Calu3 (cell line): Measurements from ENCODE around the gene HS3ST3A1. TPM values are rescaled to one million over a fixed set of nuclear protein-coding genes. Genes with fewer than 3 reads are reported as not detected.

Experiments
- BruUV-seq: library from RNA; stranded (reverse); fragments of 400-500 nt; replicated peaks from 2 replicates; lab custom pipeline; 2021; lab: Mats Ljungman, UMichigan
- CTCF ChIA-PET: fragments of 300-600 bp; sonication (Branson Sonifier 250); formaldehyde crosslinking; loops from one replicate; lab custom pipeline; 2022; ENCODE audit warnings: antibody characterized with exemption; lab: Charles Lee
- DNase-seq: peaks from one replicate; pipeline ENCODE4 v3.0.0; 2022
- H3K27ac Mint-ChIP-seq: one replicate; pipeline ENCODE4 v1.8.0; 2022; ENCODE audit warnings: mixed read lengths; ENCODE audit not compliant: unreplicated experiment
- H3K27me3 Mint-ChIP-seq: one replicate; pipeline ENCODE4 v1.8.0; 2022; ENCODE audit warnings: mixed read lengths; ENCODE audit not compliant: unreplicated experiment
- H3K36me3 Mint-ChIP-seq: one replicate; pipeline ENCODE4 v1.8.0; 2022; ENCODE audit warnings: mild to moderate bottlenecking, moderate library complexity, mixed read lengths; ENCODE audit not compliant: insufficient read depth, unreplicated experiment
- H3K4me1 Mint-ChIP-seq: one replicate; pipeline ENCODE4 v1.8.0; 2022; ENCODE audit warnings: mild to moderate bottlenecking, low read depth, mixed read lengths; ENCODE audit not compliant: unreplicated experiment
- H3K4me3 Mint-ChIP-seq: one replicate; pipeline ENCODE4 v1.8.0; 2022; ENCODE audit warnings: mild to moderate bottlenecking, low read depth, moderate library complexity, mixed read lengths; ENCODE audit not compliant: unreplicated experiment
- H3K9me3 Mint-ChIP-seq: one replicate; pipeline ENCODE4 v1.8.0; 2022; ENCODE audit warnings: low read depth, mixed read lengths; ENCODE audit not compliant: unreplicated experiment
- intact Hi-C: fragments of 100-400 bp; cut with micrococcal nuclease; formaldehyde crosslinking; loops from one replicate; pipeline ENCODE4 v1.10.0; 2022; ENCODE audit not compliant: unreplicated experiment
- total RNA-seq: library from RNA; stranded (reverse); gene quantifications from 2 replicates; pipeline ENCODE4 v1.2.3, GENCODE V29; 2022
- TF ChIP-seq, protein P1 (sequence below): fragments of 200-600 bp; IDR thresholded peaks from one replicate; pipeline ENCODE4 v1.8.0; 2022; ENCODE audit warnings: antibody characterized with exemption; ENCODE audit not compliant: unreplicated experiment

Gene HS3ST3A1
- total RNA-seq, 1 experiment from 2014 or later: not detected

DNA sequence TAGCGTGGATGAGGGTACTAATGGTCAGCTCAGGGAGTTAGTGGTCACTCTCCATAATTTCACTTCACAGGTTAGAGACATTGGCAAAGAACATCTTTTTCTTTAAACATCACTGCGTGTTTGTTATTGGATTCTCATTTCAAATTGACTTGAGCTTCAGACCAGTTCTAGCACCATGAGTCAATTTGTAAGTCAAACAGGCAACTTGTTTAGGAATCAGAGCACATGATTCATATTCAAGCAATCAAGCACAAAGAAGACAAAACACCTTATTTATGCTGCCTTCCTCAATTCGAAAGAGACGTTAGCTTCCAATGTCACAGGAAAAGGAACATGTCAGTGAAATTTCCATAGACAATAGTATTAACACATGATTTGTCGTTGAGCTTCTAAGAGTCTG is 62.3 kb downstream of the HS3ST3A1 start:
- H3K4me1 Mint-ChIP-seq: no peaks in the 10 kb centered on the region
- CTCF ChIA-PET: no interaction called here
- no peaks in the 10 kb centered on the region for H3K27me3 Mint-ChIP-seq
- intact Hi-C loops: no loop called here
- H3K4me3 Mint-ChIP-seq: no peak overlapping the region
- DNase-seq: no peak
- TF ChIP-seq, protein P1, sequence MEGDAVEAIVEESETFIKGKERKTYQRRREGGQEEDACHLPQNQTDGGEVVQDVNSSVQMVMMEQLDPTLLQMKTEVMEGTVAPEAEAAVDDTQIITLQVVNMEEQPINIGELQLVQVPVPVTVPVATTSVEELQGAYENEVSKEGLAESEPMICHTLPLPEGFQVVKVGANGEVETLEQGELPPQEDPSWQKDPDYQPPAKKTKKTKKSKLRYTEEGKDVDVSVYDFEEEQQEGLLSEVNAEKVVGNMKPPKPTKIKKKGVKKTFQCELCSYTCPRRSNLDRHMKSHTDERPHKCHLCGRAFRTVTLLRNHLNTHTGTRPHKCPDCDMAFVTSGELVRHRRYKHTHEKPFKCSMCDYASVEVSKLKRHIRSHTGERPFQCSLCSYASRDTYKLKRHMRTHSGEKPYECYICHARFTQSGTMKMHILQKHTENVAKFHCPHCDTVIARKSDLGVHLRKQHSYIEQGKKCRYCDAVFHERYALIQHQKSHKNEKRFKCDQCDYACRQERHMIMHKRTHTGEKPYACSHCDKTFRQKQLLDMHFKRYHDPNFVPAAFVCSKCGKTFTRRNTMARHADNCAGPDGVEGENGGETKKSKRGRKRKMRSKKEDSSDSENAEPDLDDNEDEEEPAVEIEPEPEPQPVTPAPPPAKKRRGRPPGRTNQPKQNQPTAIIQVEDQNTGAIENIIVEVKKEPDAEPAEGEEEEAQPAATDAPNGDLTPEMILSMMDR: no peak
- no peaks in the 10 kb centered on the region for H3K36me3 Mint-ChIP-seq
- no peak overlapping the region for H3K27ac Mint-ChIP-seq
- H3K9me3 Mint-ChIP-seq: peaks cover 13% of the 10 kb centered on the region
- no TSS peak for BruUV-seq

- intact Hi-C loops: no loop called here
- no TSS peak for BruUV-seq
- Mint-ChIP-seq H3K9me3 (peaks cover 13% of the 10 kb centered on the region), H3K4me3 (no peak overlapping the region), H3K27ac (no peak overlapping the region), H3K36me3 (no peaks in the 10 kb centered on the region), H3K4me1 (no peaks in the 10 kb centered on the region), H3K27me3 (no peaks in the 10 kb centered on the region)
- CTCF ChIA-PET: no interaction called here
- TF ChIP-seq, protein P1: no peak
- DNase-seq: no peak
These were observed 62.8 kb downstream of the HS3ST3A1 start for GRCh38 chr17:13538841-13539411.

- no peaks in the 10 kb centered on the region for H3K36me3 Mint-ChIP-seq
- H3K4me3 Mint-ChIP-seq: no peak overlapping the region
- H3K27ac Mint-ChIP-seq: no peak overlapping the region
- peaks cover 14% of the 10 kb centered on the region for H3K9me3 Mint-ChIP-seq
- BruUV-seq: no TSS peak
- CTCF ChIA-PET: no interaction called here
- TF ChIP-seq, protein P1: no peak
- no peaks in the 10 kb centered on the region for H3K4me1 Mint-ChIP-seq
- no peak for DNase-seq
- H3K27me3 Mint-ChIP-seq: no peaks in the 10 kb centered on the region
- intact Hi-C loops: no loop called here
These were observed 63.7 kb downstream of the HS3ST3A1 start for GRCh38 chr17:13537871-13538643.

DNA sequence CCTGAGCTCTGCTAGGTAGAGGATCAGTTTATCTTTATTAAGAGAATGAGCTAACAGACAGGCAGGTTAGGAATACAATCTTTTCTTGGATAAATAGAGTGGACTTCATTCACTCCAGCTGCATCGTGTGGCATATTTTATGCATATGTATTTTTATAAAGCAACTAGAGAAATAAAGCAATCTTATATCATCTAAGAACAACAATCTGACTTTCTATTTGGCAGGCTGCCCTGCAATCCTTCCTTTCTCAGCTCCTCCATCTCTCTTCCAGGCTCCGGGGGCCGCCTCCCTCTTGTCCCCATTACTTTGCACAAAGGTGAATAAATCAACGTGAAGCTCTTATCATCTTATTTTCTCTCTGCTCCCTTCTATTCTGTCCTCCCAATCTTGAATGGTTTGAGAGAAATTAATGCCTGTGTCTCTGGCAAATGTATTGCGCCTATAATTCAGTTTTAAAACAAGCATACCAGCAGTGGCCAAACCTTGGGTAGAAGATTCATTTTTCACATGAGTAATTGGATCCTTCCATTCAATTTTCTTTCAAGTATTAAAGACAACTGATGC is 64.5 kb downstream of the HS3ST3A1 start:
- BruUV-seq: no TSS peak
- no peak overlapping the region for H3K27ac Mint-ChIP-seq
- TF ChIP-seq, protein P1: no peak

More for the DNA sequence above, 64.5 kb downstream of the HS3ST3A1 start:
- H3K9me3 Mint-ChIP-seq: peaks cover 12% of the 10 kb centered on the region
- CTCF ChIA-PET: no interaction called here
- no peaks in the 10 kb centered on the region for H3K36me3 Mint-ChIP-seq
- no peak for DNase-seq
- intact Hi-C loops: no loop called here
- H3K27me3 Mint-ChIP-seq: no peaks in the 10 kb centered on the region
- H3K4me3 Mint-ChIP-seq: no peak overlapping the region
- H3K4me1 Mint-ChIP-seq: no peaks in the 10 kb centered on the region
